ENCODE data around the gene ACO1. TPM values are rescaled to one million over a fixed set of nuclear protein-coding genes. Genes with fewer than 3 reads are reported as not detected.

The ACO1 gene
- total RNA-seq, 2 experiments from 2014 or later, result 15.3 to 15.7 TPM

- Mint-ChIP-seq H3K36me3 (ENCODE audit: low read depth) (no peaks in the 10 kb centered on the region), H3K4me3 (no peak overlapping the region), H3K9me3 (no peaks in the 10 kb centered on the region), H3K27ac (no peak overlapping the region), H3K27me3 (peaks cover 12% of the 10 kb centered on the region), H3K4me1 (ENCODE audit: low read depth) (peaks cover 21% of the 10 kb centered on the region)
- no peak for DNase-seq
- no peak for TF ChIP-seq CTCF (IDR thresholded peaks at IDR 0.05)
- ATAC-seq, result no peak
- ChIA-PET CTCF (interaction anchor here (2.2 to 7.3 kb wide), 10 partner anchors 17 to 587 kb away, joined by 18 to 477 read pairs (median 45); partner anchors contain the start of genes NDUFB6 and RIGI), POLR2A (no interaction called here)
- intact Hi-C loops (cut with micrococcal nuclease), result no loop called here
These were observed 3.5 kb upstream of the ACO1 start for GRCh38 chr9:32380944-32381343.

DNA sequence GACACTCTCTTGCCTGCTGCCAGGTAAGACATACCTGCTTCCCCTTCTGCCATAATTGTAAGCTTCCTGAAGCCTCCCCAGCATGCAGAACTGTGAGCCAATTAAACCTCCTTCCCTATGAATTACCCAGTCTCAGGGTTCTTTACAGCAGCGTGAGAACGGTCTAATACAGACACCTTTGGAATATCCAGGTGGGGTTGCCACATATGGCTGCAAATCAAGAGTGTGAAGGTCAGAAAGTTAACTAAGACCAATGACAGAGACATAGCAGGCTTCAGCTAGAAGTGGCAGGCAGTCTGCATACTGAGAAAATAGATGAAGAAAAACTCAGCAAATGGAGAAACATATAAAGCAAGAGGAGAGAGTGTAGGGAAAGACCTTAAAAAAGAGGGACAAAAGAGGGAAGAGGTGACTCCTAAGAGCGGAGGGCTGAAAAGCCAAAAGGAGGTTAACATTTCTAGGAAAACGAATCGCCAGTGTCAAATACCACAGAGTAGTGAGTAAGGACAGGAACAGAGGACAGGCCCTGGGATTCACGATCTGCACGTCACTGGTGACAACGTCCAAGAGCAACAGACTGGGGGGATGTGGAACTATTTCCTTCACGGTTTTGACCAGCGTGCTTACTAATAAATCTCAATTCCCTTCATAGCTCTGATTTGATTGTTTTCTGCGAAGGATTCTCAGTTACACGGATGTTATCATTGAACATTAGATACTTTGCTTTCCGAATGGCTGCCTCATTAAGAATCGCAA is 1.7 kb upstream of the ACO1 start:
- POLR2A ChIA-PET, result no interaction called here
- intact Hi-C loops (cut with micrococcal nuclease), result no loop called here
- H3K4me3 Mint-ChIP-seq, result no peak overlapping the region

DNA sequence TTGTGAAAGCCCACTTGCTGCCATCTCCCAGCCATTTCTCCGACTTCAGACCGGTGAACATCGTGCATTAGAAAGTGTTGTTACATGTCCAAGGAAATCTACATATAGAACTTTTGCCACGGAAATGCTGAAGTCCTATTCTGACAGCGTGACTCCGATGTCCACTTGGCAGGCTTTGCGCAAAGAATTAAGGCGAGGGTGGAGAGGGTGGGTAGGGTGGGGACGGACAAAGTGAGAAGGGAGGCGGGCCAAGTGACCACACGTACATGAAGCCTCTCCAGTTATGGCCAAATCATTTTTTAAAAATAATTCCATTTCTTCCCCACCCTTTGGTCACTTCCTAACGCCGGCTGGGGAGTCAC is 460 bp upstream of the ACO1 start:
- POLR2A ChIA-PET, result no interaction called here

More for the DNA sequence above, 1.7 kb upstream of the ACO1 start:
- TF ChIP-seq CTCF (IDR thresholded peaks at IDR 0.05), result no peak
- no peaks in the 10 kb centered on the region for H3K9me3 Mint-ChIP-seq
- DNase-seq (no peak), ATAC-seq (no peak)
- peaks cover 12% of the 10 kb centered on the region for H3K27me3 Mint-ChIP-seq
- H3K36me3 Mint-ChIP-seq (ENCODE audit: low read depth), result no peaks in the 10 kb centered on the region
- H3K27ac Mint-ChIP-seq, result no peak overlapping the region
- peaks cover 27% of the 10 kb centered on the region for H3K4me1 Mint-ChIP-seq (ENCODE audit: low read depth)
- CTCF ChIA-PET, result interaction anchor here (3.0 to 6.8 kb wide), 4 partner anchors 49 to 198 kb away, joined by 16 to 102 read pairs (median 30); partner anchors contain the start of genes NDUFB6 and RIGI

DNA sequence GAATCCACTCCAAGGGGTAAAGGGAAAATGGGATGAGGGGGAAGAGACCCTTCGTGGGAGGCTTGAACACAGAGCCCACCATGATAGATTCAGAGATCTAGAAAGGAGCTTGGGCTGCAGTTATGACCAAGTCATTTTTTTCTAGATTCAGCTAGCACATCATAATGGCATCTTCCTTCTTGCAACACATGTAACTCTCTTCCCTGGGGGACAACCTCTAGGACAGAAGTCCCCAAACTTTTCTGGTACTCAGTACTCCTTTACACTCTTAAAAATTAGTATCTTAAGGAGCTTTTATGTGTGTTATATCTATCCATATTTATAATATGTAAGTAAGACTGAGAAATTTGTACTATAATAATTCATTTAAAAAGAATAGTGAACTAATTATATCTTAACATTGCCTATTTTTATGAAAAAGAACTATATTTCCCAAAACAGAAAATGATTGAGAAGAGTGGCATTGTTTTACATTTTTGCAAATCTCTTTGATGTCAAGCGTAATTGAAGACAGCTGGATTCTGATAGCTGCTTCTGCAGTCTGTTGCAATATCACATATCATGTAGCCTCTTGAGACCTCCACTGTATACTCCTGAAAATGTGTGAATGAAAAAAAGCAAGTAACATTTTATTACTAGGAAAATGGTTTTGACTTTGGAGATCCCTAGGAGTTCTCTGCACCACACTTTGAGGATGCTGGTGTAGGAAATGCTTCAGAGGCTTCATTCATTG is 875 bp downstream of the ACO1 start:
- TF ChIP-seq CTCF (IDR thresholded peaks at IDR 0.05), result no peak

More for the DNA sequence above, 460 bp upstream of the ACO1 start:
- DNase-seq, result no peak
- Mint-ChIP-seq H3K36me3 (ENCODE audit: low read depth) (no peaks in the 10 kb centered on the region), H3K27ac (no peak overlapping the region), H3K9me3 (no peaks in the 10 kb centered on the region), H3K4me3 (peak overlapping the region; percentile 74), H3K4me1 (ENCODE audit: low read depth) (peaks cover 22% of the 10 kb centered on the region), H3K27me3 (peaks cover 12% of the 10 kb centered on the region)
- intact Hi-C loops (cut with micrococcal nuclease), result no loop called here
- no peak for TF ChIP-seq CTCF (IDR thresholded peaks at IDR 0.05)
- ATAC-seq, result peak; percentile 1
- CTCF ChIA-PET, result interaction anchor here (0.8 to 6.8 kb wide), 8 partner anchors 9 to 197 kb away, joined by 3 to 102 read pairs (median 10); partner anchors contain the start of genes NDUFB6, RIGI, SMIM27 and TOPORS

More for the DNA sequence above, 875 bp downstream of the ACO1 start:
- CTCF ChIA-PET, result interaction anchor here (1.1 to 6.8 kb wide), 6 partner anchors 12 to 195 kb away, joined by 3 to 102 read pairs (median 18); partner anchors contain the start of genes NDUFB6 and RIGI
- Mint-ChIP-seq H3K9me3 (no peaks in the 10 kb centered on the region), H3K27ac (no peak overlapping the region), H3K27me3 (peaks cover 11% of the 10 kb centered on the region), H3K36me3 (ENCODE audit: low read depth) (no peaks in the 10 kb centered on the region), H3K4me3 (peak overlapping the region; percentile 81), H3K4me1 (ENCODE audit: low read depth) (peaks cover 17% of the 10 kb centered on the region)
- ATAC-seq (no peak), DNase-seq (no peak)
- intact Hi-C loops (cut with micrococcal nuclease), result no loop called here
- POLR2A ChIA-PET, result no interaction called here

Data from activated CD8-positive, alpha-beta T cell treated with anti-CD3 and anti-CD28 coated beads for 36 hours (primary cell).